HCT116 (cell line): ENCODE measurements around the gene ARHGEF38.

Source experiments
- EZH2 ChIP-seq: fragments of 200-600 bp; sonication (generic); IDR thresholded peaks from 2 replicates; pipeline ENCODE4 v1.6.1; 2017; ENCODE audit warnings: antibody characterized with exemption, mixed run types
- POLR2A ChIP-seq: IDR thresholded peaks from 2 replicates; pipeline ENCODE4 v1.7.0; 2011; ENCODE audit warnings: borderline replicate concordance; ENCODE audit not compliant: insufficient read depth, insufficient read length; ENCODE audit errors: extremely low read depth
- POLR2AphosphoS5 ChIP-seq: IDR thresholded peaks from 2 replicates; pipeline ENCODE4 v1.6.1; 2011; ENCODE audit warnings: mild to moderate bottlenecking, low read depth, low read length, moderate library complexity
- TF ChIP-seq, protein P1 (sequence below), 3 experiments: fragments of 200-600 bp in 1 of 3; sonication (generic) in 1 of 3; IDR thresholded peaks in 2 of 3; conservative IDR thresholded peaks in 1 of 3; 2 replicates each; pipeline ENCODE4 v1.5.1; 2012 to 2017; ENCODE audit warnings: low read depth in 2 of 3, low read length in 2 of 3, antibody characterized with exemption in 1 of 3, borderline replicate concordance in 1 of 3, control low read depth in 1 of 3, mild to moderate bottlenecking in 1 of 3, mixed read lengths in 1 of 3, mixed run types in 1 of 3, moderate library complexity in 1 of 3; ENCODE audit not compliant: insufficient read depth in 1 of 3

DNA sequence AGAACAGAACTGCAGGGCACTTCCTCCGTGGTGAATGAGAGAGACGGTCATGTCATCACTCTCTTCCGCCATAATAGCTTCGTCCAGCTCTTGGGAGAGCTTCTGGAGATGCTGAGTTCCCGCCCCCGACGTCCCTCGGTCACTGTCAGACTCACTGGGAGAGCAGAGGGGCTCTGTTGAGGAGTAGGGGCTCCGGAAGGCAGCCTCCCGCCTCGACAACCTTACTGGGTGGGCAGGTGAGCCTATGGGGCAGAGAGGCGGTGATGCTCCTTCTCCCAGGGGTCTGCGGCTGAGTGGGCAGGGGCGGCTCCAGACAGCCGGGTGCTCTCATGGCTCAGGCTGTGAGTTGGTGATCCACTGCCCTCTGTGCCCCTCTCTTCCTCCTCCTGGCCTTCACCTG lies 25.8 kb upstream of the ARHGEF38 start:
- TF ChIP-seq, protein P1, sequence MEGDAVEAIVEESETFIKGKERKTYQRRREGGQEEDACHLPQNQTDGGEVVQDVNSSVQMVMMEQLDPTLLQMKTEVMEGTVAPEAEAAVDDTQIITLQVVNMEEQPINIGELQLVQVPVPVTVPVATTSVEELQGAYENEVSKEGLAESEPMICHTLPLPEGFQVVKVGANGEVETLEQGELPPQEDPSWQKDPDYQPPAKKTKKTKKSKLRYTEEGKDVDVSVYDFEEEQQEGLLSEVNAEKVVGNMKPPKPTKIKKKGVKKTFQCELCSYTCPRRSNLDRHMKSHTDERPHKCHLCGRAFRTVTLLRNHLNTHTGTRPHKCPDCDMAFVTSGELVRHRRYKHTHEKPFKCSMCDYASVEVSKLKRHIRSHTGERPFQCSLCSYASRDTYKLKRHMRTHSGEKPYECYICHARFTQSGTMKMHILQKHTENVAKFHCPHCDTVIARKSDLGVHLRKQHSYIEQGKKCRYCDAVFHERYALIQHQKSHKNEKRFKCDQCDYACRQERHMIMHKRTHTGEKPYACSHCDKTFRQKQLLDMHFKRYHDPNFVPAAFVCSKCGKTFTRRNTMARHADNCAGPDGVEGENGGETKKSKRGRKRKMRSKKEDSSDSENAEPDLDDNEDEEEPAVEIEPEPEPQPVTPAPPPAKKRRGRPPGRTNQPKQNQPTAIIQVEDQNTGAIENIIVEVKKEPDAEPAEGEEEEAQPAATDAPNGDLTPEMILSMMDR (IDR thresholded peaks at IDR 0.05 in 2 of 3, conservative IDR thresholded peaks at IDR 0.05 in 1 of 3; ENCODE audit: borderline replicate concordance in 1 of 3, insufficient read depth in 1 of 3, low read depth in 2 of 3, low read length in 2 of 3) = no peak
- TF ChIP-seq POLR2A = no peak
- no peak for TF ChIP-seq EZH2
- TF ChIP-seq POLR2AphosphoS5 = no peak
